ENCODE results near the gene SHANK3.

Gene SHANK3

DNA sequence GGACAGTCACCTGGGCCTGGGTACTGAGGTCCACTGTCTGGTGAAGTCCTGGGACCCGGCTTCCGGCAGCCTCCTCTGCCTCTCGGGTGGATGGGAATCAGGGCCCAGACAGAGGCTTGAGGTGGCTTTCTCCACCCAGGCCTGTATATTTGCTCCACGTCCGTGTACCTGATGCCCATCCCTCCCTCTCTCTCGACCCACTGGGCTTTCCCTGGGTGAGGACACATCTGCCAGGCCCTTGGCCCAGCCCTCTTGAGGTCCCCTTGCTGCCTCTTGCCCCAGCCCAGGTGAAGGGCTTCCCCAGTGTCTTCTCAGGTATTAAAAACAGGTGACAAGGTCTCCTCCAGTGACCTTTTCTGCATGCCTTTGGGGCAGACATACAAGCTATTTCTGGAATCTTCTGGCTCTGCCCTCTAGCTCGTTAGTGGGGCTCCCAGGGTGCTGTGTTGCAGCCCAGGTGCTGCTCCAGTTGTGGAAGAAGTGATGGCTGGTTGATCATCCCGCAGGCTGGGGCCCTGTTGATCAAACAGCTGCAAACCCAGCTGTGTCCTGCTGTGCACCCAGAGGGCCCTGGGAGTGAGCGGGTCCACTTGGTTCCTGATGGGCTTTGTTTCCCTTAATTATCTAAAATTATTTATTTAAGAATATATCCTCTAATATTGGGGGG lies 39.9 kb downstream of the SHANK3 start:
- TF ChIP-seq, protein P1, sequence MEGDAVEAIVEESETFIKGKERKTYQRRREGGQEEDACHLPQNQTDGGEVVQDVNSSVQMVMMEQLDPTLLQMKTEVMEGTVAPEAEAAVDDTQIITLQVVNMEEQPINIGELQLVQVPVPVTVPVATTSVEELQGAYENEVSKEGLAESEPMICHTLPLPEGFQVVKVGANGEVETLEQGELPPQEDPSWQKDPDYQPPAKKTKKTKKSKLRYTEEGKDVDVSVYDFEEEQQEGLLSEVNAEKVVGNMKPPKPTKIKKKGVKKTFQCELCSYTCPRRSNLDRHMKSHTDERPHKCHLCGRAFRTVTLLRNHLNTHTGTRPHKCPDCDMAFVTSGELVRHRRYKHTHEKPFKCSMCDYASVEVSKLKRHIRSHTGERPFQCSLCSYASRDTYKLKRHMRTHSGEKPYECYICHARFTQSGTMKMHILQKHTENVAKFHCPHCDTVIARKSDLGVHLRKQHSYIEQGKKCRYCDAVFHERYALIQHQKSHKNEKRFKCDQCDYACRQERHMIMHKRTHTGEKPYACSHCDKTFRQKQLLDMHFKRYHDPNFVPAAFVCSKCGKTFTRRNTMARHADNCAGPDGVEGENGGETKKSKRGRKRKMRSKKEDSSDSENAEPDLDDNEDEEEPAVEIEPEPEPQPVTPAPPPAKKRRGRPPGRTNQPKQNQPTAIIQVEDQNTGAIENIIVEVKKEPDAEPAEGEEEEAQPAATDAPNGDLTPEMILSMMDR (conservative IDR thresholded peaks at IDR 0.05; ENCODE audit: low read length), result no peak
- DNase-seq (ENCODE audit: low read depth), result no peak
- no peak overlapping the region for H3K4me3 ChIP-seq (ENCODE audit: low read length)

GRCh38 chr22:50713008-50713385 lies 40.4 kb downstream of the SHANK3 start:
- no peak for DNase-seq (ENCODE audit: low read depth)
- TF ChIP-seq, protein P1 (conservative IDR thresholded peaks at IDR 0.05; ENCODE audit: low read length), result no peak
- no peak overlapping the region for H3K4me3 ChIP-seq (ENCODE audit: low read length)

DNA sequence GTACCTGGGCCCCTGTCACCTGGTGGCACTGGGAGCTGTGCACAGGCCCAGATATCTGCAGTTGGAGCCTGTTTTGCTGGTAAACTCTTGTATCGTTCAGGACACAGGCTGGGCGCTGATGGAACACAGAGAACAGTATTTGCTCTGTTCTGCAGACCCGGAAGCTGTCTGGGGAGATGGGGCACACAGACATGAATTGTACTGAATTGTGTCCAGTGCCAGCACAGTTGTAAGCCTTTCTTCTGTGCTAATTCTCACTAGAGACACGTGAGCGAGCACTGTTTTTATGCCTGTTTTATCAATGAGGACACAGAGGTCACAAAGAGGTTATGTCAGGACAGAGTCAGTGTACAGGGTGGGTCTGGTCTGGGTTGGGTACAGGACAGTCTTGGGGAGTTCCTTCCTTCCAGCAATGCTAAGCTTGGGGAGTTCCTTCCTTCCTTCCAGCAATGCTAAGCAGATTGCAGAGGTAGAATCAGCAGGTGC lies 41.0 kb downstream of the SHANK3 start:
- TF ChIP-seq, protein P1 (conservative IDR thresholded peaks at IDR 0.05; ENCODE audit: low read length), result no peak
- H3K4me3 ChIP-seq (ENCODE audit: low read length), result no peak overlapping the region
- DNase-seq (ENCODE audit: low read depth), result no peak

- no peak for DNase-seq (ENCODE audit: low read depth)
- TF ChIP-seq, protein P1 (conservative IDR thresholded peaks at IDR 0.05; ENCODE audit: low read length), result no peak
- H3K4me3 ChIP-seq (ENCODE audit: low read length), result no peak overlapping the region
These were observed 41.5 kb downstream of the SHANK3 start for GRCh38 chr22:50714150-50714549.

- no peak for DNase-seq (ENCODE audit: low read depth)
- TF ChIP-seq, protein P1 (conservative IDR thresholded peaks at IDR 0.05; ENCODE audit: low read length), result no peak
- H3K4me3 ChIP-seq (ENCODE audit: low read length), result no peak overlapping the region
These were observed 42.1 kb downstream of the SHANK3 start for GRCh38 chr22:50714631-50715179.

GRCh38 chr22:50715250-50715649 lies 42.6 kb downstream of the SHANK3 start:
- no peak overlapping the region for H3K4me3 ChIP-seq (ENCODE audit: low read length)
- no peak for DNase-seq (ENCODE audit: low read depth)
- TF ChIP-seq, protein P1 (conservative IDR thresholded peaks at IDR 0.05; ENCODE audit: low read length), result no peak

- TF ChIP-seq, protein P1 (conservative IDR thresholded peaks at IDR 0.05; ENCODE audit: low read length), result no peak
- H3K4me3 ChIP-seq (ENCODE audit: low read length), result no peak overlapping the region
- no peak for DNase-seq (ENCODE audit: low read depth)
These were observed 43.2 kb downstream of the SHANK3 start for GRCh38 chr22:50715776-50716175.
